Non-pigmented ciliary epithelial cell (primary cell): ENCODE measurements around the gene MKRN2OS.

Source experiments
- DNase-seq: peaks from one replicate; pipeline ENCODE4 v3.0.0-alpha.2; 2010; ENCODE audit warnings: low read depth

Gene MKRN2OS, protein sequence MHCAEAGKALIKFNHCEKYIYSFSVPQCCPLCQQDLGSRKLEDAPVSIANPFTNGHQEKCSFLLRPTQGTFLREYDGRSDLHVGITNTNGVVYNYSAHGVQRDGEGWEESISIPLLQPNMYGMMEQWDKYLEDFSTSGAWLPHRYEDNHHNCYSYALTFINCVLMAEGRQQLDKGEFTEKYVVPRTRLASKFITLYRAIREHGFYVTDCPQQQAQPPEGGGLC

DNA sequence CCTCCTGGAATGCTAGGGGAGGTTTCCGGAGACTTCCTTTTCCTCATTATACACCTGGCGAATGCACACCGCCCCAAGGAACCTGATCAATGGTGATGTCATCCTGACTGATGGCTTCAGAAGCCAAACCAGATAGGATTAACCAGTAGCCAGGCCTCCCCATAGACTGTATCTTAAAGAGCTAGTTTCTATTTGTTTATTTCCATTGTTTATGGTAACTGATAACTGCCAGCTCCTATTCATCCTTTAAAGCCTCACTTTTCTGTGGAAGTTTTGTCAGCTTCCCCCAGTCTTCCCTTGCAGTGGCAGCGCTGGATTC is at the start of gene MKRN2OS:
MKRN2OS (minus strand) TSS at position 27 of the 319 bp plus-strand sequence. CDS start 35 bp downstream, outside the sequence.
- no peak for DNase-seq

DNA sequence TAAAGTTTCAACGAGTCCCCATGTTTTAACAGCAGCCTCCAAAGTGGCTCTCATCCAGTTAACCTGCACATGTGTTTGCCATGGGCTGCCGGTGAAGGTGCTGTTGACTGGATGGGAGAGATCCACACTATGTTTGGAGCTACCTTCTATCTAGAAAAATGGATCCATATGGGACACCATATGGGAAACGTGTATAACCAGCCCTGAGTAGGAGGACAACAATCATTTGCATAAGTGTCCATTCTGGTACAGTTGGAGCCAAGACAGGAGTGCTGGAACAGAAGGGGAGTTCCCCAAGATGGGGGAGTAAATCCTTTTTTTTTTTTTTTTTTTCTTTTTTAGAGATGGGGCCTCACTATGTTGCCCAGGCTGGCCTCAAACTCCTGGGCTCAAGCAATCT is 48.2 kb upstream of the MKRN2OS start:
- DNase-seq = no peak

DNA sequence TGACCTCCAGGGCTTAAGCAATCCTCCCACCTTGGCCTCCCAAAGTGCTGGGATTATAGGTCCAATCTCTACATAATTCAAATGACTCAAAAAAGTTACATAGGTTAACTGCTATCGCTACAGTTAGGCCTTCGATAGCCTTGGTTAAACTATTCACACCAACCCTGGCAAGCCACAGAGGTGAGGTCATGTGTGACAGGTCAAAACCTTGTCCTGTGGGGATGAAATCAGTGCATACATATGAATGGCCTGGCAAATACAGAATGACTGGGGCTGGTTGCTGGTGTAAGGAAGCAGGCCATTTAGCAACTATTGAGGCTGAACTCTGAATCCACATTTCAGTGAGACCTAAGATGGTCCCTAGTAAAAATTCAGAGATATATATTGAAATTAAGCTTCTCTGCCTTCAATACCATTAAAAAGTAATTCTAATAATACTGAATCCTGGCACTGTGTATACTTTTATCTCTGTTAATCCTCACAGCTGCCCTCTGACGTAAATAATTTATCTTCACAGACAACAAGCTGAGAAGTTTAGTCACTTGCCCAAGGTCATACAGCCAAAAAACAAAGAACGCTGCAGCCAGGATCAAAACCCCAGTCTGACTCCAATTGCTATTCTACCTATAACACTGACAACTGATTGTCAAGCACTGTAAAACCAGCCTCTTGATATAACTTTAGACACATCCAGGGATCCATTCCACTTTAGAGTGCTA is 46.9 kb upstream of the MKRN2OS start:
- no peak for DNase-seq

DNA sequence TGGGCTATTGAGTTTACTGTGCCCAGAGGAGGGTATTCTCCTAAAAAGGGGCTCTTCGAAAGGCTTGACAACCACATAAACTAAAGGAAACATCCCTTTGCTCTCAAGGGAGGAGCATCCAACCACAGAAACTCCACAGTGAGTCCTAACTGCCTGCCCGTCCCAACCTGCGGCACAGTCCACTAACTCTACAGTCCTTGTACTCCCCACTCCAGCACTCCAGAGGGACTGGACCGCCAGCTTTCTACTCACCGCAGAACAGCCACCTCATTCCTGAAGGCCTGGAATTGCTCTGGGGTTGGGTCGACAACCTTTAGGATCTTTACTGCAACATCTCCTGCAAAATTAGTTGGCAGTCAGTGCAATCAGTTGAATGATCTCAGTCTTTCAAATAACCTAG is 46.2 kb upstream of the MKRN2OS start:
- DNase-seq = no peak

DNA sequence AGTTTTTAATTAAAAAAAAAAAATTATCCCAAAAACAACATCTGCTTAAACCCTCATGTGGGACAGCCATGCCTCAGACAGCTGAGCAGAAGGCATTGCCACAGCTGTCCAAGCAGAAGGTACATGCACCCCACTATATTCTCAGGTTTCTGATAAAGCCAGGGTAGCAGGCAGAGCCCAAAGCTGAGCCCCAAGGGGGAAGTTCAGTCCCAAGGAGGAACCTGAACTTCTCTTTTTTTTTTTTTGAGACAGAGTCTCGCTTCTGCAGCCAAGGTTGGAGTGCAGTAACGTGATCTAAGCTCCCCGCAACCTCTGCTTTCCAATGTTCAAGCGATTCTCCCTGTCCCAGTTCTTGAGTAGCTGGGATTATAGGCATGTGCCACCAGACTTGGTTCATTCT is 44.8 kb upstream of the MKRN2OS start:
- no peak for DNase-seq

DNA sequence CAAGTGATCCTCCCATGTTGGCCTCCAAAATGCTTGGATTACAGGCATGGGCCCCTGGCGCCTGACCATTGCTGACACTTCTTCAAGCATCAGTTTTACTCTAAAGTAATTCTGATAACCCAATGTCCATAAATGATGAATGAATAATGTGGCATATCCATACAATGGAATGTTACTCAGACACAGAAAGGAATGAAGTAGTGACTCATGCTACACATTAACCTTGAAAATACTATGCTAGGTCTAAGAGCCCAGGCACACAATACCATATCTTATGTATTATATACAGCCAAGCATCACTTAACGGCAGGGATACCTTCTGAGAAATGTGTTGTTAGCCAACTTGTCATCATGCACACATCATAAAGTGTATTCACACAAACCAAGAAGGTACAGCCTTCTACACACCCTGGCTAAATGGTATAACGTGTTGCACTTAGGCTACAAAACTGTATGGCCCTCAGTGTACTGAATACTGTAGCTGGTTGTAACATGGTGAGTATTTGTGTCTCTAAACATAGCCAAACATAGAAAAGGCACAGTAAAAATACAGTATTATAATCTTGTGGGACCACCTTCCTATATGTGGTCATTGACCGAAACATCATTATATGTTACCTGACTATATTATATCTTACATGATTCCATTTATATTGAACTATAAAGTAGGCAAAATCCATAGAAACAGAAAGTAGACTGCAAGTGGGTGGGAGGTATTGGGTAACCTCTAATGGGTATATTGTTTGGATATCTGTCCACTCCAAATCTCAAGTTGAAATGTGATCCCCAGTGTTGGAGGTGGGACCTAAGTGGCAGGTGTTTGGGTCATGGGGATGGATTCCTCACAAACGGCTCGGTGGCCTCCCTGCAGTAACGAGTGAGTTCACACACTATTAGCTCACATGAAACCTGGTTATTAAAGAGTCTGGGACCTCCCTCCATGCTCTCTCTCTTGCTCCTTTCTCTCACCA is 43.0 kb upstream of the MKRN2OS start:
- peak; percentile 27 for DNase-seq

DNA sequence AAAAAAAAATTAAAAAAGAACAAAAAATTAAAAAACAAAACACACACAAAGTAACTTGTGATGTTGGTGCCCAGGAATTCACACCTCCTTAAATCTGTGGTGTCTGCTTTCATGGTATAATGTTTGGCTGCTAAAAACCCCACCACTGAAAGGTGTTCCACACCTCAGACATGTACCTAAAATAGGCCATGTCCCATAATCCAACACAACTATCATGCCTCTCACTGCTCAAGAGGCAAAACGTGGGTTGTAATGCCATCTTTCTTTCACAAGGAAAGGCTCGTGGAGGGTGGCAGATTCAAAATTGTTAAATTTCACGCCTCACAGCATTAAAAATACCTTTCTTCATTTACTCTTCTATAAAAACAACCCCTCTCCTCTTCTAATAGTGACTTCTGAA is 41.1 kb upstream of the MKRN2OS start:
- no peak for DNase-seq

DNA sequence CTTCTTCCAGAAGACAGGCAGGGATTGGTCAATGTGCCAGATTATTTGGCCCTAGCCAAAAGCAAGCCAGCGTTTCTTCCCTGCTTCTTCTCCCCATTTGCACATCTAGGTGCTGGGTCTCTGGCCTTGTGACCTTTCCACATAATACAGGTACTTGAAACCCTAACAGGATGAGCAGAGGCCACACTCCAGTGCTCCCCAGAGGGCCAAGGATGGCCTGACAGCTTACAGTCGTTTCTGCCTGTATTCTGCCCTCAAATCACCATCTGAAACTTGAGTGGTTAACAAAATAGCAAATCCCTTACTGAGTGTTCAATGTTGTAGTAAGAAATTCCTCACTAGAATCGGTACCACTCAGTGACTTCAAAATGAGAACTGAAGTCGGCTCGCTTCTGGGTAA is 40.7 kb upstream of the MKRN2OS start:
- DNase-seq = no peak

DNA sequence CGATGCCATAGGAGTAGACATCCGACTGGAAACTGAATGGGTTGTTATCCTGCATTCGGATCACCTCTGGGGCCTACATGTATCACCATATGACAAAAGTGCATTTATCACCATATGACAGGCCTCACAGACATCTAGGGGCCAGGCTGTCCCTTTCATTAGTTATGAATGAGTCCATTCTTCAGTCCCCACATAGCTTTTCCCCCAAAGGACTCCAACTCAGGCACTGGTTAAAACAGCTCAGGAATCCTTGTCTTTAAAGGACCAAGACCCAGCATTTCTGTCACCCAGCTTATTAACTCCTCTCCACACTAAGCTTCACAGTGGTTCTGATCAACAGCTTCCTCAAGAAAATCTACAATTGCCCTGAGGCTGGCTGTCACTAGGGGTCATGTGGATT is 39.9 kb upstream of the MKRN2OS start:
- no peak for DNase-seq

DNA sequence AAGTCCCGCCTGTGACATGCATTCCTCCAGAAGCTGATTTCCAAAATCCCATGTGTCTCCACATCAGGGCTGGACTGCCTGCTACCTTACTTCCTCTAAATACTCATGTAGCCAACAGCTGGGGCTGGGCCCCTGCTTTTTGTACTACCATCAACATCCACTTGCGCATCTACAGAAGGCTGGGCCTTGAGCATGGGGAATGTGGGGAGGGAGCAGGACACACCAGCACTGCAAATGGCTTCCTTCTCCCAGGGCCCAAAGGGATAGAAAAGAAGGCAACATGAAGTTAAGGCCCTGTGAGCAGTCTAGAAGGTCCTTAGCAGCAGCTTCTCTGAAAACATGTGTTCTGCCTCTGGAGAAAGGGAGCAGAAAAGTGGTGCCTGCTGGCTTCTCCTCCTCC is 38.8 kb upstream of the MKRN2OS start:
- DNase-seq = no peak

DNA sequence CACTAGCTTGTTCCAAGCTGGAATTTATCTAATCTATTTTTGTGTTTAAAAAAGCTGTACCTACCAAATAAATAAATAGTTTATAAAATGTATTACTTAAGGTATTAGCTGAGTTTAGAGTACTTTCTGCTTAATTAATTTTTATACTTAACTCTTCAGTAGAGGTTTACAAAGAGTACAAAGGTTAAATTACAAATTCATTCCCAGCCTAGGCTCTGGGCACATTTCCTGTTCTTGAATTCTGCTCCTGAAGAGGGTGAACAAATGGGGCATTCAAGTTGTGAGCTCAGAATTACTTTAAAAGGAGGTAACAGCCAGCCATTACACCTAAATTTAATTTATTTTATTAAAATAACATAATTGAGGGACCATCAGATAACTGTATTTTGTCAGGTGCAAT is 38.0 kb upstream of the MKRN2OS start:
- DNase-seq = no peak

DNA sequence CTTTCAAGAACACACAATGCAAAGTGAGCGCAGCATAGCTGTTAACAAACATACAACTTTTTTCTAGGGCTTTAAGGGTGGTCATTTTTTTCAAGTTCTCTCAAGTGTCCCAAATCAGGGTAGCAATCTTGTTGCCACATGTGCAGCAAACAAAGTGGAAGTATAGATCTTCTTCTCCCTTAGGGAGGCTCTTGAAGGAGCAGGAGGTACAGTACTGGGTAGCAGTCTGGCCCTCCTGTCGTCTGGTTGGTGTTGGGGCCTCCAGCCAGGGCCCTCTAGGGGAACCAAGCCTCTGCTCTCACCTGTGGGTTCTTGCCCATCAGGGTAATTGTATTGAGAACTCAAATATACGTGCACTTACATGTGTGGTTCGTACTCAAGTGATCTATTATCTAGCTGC is 37.4 kb upstream of the MKRN2OS start:
- DNase-seq = no peak

DNA sequence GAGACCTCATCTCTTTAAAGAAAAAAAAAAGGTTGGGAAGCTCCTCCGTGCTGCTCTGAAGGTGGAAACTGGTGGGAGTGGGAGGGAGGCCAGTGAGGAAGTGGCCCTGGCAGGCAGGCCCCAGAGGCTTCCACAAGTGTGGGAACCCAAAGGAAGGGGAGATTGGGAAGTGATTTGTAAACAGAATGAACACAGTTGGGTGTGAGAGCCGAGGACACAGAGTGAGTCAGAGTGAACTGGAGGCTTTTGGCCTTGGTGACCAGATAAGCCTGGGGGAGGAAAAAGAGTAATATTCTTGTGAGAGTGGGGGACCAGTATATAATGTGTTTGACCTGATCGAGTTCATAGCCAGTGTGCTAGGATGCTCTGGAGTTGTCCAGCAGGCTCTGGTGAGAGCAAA is 34.6 kb upstream of the MKRN2OS start:
- no peak for DNase-seq

DNA sequence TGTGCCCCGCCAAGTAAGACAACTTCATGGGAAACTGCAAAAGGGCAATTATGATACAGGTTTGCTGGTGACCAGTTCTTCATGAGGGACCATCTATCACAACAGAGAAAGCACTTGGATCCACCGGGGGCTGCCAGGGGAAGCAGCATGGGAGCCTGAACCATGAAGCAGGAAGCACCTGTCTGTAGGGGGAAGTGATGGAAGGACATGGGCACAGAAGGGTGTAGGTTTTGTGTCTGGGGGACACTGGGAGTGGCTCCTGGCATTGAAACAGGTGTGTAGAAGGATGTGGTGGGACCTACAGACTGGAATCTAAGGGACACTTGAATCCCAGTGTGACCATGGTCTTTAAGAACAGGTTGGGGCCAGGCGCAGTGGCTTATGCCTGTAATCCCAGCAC is 34.2 kb upstream of the MKRN2OS start:
- no peak for DNase-seq

DNA sequence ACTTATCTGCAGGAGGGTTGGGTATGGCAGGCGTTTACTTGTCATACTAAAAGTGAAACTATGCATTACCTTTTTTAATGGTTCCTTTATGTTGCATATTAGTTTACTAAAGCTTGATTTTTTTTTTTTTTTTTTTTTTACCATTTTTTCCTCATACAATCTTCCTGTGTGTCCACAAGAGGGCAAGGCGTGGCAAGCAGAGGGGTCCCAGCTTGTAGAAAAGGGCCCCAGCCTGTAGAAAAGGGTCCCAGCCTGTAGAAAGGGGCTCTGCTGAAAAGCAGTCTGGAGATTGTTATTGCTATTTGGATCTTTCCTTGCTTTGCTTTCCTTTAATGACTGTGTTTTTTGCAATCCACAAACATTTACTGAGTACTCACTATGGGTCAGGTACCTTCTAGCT is 33.4 kb upstream of the MKRN2OS start:
- no peak for DNase-seq

DNA sequence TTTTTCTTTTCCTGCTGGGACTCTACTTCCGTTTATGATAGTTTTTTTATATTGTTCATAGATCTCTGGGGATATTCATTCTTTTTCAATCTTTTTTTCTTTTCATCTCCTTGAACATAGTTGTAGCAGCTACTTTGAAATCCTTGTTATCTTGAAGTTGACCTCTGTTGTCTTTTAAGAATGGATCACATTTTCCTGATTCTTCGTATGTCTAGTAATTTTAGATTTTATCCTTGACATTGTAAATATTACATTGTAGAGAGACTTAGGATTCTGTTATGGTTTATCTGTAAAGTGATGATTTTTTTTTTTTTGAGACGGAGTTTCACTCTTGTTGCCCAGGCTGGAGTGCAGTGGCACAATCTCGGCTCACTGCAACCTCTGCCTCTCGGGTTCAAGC is 32.1 kb upstream of the MKRN2OS start:
- DNase-seq = no peak

DNA sequence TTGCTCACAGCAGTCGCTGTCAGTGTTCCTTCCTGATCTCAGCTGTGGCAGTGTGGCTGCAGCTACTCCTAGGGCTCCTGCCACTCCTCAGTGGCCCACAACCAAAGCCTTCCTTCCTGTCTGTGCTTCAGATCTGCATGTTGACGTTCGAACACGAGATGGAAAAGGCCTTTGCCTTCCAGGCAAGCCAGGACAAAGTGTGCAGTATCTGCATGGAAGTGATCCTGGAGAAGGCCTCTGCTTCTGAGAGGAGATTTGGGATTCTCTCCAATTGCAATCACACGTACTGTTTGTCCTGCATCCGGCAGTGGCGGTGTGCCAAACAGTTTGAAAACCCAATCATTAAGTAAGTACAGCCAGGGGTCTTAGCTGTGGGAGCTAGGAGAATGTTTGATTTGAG is 29.4 kb upstream of the MKRN2OS start:
- no peak for DNase-seq

DNA sequence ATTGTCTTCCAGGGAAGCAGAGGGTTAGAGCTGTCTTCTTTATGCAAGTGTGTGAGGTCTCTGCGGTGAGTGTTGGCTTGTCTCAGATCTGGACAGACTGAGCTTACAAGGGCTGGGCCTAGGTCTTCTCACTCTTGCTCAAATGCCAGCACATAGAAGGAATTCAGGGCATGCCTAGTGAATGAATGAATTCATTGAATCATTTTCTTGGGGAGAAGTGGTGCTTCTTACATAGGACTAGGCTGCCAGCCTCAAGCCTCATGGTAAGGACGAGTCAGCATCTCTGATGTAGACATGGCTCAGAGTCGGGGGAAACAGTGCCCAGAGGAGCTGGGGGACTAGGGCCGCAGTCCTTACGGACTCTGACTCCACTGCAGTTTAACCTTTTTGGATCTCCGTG is 28.8 kb upstream of the MKRN2OS start:
- no peak for DNase-seq

DNA sequence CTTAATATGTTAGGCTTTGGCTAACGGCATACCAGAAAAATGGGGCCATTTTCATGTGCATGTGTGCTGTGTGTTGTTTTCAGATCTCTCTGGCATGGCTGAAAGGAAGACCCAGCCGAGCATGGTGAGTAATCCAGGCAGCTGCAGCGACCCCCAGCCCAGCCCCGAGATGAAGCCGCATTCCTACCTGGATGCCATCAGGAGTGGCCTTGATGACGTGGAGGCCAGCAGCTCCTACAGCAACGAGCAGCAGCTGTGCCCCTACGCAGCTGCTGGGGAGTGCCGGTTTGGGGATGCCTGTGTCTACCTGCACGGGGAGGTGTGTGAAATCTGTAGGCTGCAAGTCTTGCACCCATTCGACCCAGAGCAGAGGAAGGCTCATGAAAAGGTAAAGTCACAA is 26.7 kb upstream of the MKRN2OS start:
- no peak for DNase-seq

DNA sequence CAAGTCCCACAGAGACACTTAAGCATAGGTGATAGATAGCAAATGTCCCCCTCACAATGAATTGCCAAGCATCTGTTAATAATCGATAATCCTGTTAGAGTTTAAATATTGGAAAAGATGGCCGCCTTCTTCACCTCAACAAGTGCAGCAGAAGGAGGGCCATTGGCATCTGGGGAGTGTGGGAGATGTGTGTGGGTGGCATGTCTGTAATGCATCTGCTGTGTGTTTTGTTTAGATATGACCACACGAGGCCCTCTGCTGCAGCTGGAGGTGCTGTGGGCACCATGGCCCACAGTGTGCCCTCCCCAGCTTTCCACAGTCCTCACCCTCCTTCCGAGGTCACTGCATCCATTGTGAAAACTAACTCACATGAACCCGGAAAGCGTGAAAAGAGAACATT is 24.5 kb upstream of the MKRN2OS start:
- DNase-seq = no peak

DNA sequence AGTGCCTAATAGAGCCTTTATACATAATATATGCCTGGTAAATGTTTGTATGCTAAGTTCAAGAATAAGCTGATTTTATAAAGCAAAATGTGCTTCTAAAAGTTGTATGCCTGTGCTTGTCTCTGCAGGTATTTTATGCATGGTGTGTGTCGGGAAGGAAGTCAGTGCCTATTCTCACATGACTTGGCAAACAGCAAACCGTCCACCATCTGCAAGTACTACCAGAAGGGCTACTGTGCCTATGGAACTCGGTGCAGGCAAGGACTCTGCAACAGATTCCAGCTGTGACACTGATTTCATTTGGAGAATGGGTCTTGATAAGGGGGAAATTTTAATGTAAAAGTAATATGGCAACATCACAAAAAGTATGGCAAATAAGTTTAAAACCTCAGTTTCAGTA is 23.4 kb upstream of the MKRN2OS start:
- no peak for DNase-seq

DNA sequence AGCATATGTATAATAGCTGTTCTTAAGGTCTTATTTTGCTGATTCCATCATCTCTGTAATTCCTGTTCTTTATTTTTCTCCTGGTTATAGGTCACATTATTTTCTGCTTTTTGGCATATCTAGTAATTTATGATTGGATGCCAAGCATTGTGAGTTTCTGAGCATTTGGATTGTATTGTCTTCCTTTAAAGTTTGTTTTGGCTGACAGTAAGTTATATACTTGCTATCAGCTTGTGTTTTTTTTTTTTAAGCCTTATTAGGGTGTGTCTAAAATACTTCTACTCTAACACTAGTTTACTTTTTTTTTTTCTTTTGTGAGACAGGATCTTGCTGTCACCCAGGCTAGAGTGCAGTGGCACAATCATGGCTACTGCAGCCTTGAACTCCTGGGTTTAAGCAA is 21.7 kb upstream of the MKRN2OS start:
- no peak for DNase-seq

DNA sequence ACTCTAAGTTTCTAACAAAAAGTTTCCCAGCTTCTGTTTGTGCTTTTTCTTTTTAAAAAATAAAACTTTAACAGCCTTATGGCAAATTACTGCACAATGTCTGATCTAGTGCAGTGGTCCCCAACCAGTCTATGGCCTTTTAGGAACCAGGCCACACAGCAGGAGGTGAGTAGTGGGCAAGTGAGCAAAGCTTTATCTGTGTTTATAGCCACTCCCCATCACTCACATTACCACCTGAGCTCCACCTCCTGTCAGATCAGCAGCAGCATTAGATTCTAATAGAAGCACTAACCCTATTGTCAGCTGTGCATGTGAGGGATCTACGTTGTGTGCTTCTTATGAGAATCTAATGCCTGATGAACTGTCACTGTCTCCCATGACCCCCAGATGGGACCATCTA is 17.2 kb upstream of the MKRN2OS start:
- no peak for DNase-seq
